LNCaP clone FGC (cell line): ENCODE results near the gene MYO5A.
A peak's percentile ranks its signal among the peaks of the same experiment; 100 is the strongest.
"Not testable (repeated sequence)": the region's sequence is repeated elsewhere in the genome, so short reads cannot be mapped to it uniquely, and the experiment has no call there.

Experiments used
- DNase-seq: peaks from one replicate; pipeline ENCODE4 v3.0.0-alpha.2; 2011; ENCODE audit warnings: low read depth
- H3K4me3 ChIP-seq: 2 replicates; pipeline ENCODE4 v1.5.1; 2011; ENCODE audit warnings: mild to moderate bottlenecking, low read depth, low read length, control low read depth
- CTCF ChIP-seq: IDR thresholded peaks from 2 replicates; pipeline ENCODE4 v1.5.1; 2012; ENCODE audit warnings: mild to moderate bottlenecking; ENCODE audit not compliant: control insufficient read depth, insufficient read depth; ENCODE audit errors: extremely low read depth

MYO5A gene

GRCh38 chr15:52288986-52289385 lies 239.7 kb downstream of the MYO5A start:
- TF ChIP-seq CTCF = no peak
- no peak for DNase-seq
- peak overlapping the region; percentile 40 for H3K4me3 ChIP-seq

- peak overlapping the region; percentile 40 for H3K4me3 ChIP-seq
- DNase-seq = peak; percentile 94
- TF ChIP-seq CTCF = no peak
Observed at GRCh38 chr15:52288051-52288942, 240.4 kb downstream of the MYO5A start.

DNA sequence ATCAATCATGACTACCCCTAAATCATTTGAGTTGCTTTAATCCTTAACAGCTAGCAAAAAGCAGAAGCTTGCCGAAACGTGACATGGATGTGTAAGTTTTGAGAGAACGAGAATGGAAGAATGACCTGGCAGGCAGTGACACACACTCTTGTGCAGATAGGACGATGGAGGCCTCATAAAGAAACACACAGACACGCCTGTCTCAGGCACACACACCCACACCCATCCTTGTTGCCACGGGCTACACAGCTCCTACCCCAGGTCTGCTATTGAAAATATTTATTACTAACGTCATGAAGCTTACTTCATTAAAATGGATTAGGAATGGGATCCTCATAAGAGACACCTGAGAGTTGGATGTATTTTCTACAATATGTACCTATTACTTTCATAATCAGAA lies 241.6 kb downstream of the MYO5A start:
- H3K4me3 ChIP-seq = no peak overlapping the region
- no peak for TF ChIP-seq CTCF
- no peak for DNase-seq

DNA sequence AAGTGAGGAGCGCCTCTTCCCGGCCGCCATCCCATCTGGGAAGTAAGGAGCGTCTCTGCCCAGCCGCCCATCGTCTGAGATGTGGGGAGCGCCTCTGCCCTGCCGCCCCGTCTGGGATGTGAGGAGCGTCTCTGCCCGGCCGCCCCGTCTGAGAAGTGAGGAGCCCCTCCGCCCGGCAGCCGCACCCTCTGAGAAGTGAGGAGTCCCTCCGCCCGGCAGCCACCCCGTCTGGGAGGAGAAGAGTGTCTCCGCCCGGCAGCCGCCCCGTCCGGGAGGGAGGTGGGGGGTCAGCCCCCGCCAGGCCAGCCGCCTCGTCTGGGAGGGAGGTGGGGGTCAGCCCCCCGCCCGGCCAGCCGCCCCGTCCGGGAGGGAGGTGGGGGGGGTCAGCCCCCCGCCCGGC lies 242.7 kb downstream of the MYO5A start:
- not testable (repeated sequence) for H3K4me3 ChIP-seq, DNase-seq

DNA sequence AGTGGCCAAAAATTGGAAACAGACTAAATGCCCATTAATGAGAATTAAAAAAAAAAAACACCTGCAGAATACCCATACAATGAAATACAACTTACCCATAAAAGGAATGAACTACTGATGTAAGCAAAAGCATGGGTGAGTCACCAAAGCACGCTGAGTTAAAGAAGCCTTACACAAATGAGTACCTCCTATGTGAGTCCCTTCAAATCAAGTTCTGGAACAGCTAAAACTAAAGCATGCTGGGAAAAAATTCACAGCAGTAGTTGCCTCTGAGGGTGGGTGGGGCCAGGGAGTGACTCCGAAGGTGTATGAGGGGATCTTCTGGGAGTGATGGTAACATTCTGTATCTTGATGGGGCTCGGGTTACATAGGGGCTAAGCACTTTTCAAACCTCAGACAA lies 244.5 kb downstream of the MYO5A start:
- DNase-seq = no peak
- no peak for TF ChIP-seq CTCF
- H3K4me3 ChIP-seq = no peak overlapping the region

- H3K4me3 ChIP-seq = no peak overlapping the region
- DNase-seq = no peak
- no peak for TF ChIP-seq CTCF
Observed at GRCh38 chr15:52283281-52283680, 245.4 kb downstream of the MYO5A start.

DNA sequence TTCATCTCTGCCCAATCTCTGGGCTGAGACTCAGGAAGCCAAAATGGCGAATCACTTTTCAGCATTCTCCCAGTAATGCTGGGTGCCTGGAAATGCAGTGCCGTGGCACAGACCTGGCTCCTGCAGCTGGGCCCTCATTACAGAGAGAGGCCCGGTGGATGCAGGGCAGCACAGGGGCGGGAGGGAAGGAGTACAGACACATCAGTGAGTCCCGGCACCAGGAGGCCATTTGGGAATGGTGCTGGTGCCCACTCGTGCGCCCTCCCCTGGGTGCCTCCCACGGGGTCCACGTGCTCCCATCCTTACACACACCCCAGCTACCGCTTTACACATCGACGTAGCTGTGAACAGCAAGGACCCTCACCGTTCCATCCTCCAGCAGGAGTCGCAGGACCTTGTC lies 246.3 kb downstream of the MYO5A start:
- no peak overlapping the region for H3K4me3 ChIP-seq
- DNase-seq = no peak
- no peak for TF ChIP-seq CTCF
